C4-2B (cell line): ENCODE data around the gene KRTAP12-4.
"Not testable (repeated sequence)": the region's sequence is repeated elsewhere in the genome, so short reads cannot be mapped to it uniquely, and the experiment has no call there.

Experiments used
- CTCF ChIP-seq: fragments of 450-650 bp; conservative IDR thresholded peaks from 2 replicates; pipeline ENCODE4 v1.5.1; 2017; ENCODE audit warnings: mild to moderate bottlenecking
- ZFX ChIP-seq: fragments of 450-650 bp; IDR thresholded peaks from 2 replicates; pipeline ENCODE4 v1.6.1; 2017

- TF ChIP-seq CTCF, ZFX: not testable (repeated sequence)
These were observed 7.1 kb upstream of the KRTAP12-4 start for GRCh38 chr21:44661567-44661966.
